ENCODE results near the gene TSACC.
"Not testable (repeated sequence)": the region's sequence is repeated elsewhere in the genome, so short reads cannot be mapped to it uniquely, and the experiment has no call there.

TSACC gene

GRCh38 chr1:156346636-156347035, 8.3 kb downstream of the TSACC start:
- no peak for DNase-seq (ENCODE audit: low spot score)

GRCh38 chr1:156347331-156347730, 9.0 kb downstream of the TSACC start:
- DNase-seq (ENCODE audit: low spot score), result no peak

GRCh38 chr1:156352481-156352880, 14.2 kb downstream of the TSACC start:
- not testable (repeated sequence) for DNase-seq (ENCODE audit: low spot score)

DNA sequence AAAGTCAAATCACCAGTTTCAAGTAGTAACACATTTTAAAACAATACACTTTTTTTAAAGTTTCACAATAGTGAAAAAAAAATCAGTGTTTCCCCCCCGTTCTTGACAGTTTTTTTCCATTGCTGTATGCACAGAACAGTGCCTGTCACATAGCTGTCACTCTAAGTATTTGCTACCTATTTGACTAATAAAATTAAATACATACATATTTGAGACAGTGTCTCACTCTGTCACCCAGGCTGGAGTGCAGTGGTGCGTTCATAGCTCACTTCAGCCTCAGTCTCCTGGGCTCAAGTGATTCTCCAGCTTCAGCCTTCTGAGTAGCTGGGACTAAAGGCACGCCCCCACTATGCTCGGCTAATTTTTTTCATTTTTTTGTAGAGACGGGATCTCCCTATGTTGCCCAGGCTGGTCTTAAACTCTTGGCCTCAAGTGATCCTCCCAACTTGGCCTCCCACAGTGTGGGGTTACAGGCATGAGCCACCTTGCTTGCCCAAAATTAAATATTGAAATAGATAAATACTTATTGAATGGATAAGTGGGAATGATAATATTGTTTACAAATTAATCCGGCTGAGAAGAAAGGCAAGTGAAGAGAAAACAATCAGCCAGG, 18.0 kb downstream of the TSACC start:
- no peak for DNase-seq (ENCODE audit: low spot score)

GRCh38 chr1:156356875-156357534, 18.7 kb downstream of the TSACC start:
- peak; percentile 79 for DNase-seq (ENCODE audit: low spot score)

DNA sequence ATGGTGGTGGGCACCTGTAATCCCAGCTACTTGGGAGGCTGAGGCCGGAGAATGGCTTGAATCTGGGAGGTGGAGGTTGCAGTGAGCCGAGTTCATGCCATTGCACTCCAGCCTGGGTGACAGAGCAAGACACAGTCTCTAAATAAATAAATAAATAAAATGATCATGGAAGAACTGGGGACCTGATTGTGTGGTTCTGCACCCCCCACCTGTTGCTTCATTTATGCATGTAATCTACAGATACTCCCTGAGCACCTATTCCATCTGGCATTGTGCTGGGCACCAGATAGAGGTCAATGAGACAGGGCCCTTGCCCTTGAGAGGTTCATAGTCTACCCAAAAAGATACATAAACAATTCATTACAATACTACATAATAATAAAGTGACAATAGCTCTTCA, 19.7 kb downstream of the TSACC start:
- no peak for DNase-seq (ENCODE audit: low spot score)

DNA sequence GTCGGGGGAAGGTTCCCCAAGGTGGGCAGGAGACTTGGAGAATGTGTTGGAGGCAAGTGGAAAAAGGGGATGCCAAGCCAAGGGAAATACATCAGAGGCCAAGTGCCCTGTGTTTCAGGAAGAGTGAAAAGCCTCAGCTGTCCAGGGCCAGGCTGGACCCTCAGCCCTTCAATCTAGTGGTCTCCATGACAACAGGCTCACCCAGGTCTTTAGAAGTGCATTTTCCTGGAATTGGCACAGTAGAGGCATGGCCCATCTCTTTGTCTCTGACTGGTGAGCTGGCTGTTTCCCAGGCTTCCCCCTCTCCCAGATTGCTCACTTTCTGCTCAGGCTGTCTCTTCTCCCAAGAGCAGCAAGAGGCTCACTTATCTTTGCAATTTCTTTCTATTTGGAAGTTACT, 20.3 kb downstream of the TSACC start:
- DNase-seq (ENCODE audit: low spot score), result no peak

DNA sequence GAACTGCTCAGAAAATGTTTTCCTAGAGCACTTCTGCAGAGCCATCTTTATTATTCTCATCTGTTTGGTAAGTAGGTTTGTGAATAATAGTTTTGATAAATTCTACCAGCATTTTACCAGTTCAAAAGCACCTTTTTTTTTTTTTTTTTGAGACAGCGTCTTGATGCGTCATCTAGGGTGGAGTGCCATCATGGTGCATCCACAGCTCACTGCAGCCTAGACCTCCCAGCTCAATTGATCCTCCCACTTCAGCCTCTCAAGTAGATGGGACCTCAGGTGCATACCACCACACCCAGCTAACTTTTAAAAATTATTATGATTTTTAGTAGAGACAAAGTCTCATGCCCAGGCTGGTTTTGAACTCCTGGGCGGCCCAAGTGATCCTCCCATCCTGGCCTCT, 20.9 kb downstream of the TSACC start:
- DNase-seq (ENCODE audit: low spot score), result no peak

GRCh38 chr1:156359973-156360372, 21.6 kb downstream of the TSACC start:
- no peak for DNase-seq (ENCODE audit: low spot score)

DNA sequence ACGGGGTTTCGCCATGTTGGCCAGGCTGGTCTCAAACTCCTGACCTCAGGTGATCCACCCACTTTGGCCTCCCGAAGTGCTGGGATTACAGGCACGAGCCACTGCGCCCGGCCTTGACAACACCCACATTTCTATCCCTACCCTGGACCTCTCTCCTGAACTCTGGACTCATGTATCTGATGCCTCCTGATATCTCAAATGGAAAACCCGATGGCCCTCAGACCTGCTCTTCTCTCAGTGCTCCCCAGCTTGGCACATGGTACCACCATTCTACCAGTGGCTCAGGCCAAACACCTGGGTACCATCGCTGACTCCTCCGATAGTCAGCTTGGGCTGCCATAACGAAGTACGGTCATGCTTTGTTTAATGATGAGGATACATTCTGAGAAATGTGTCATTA, 22.2 kb downstream of the TSACC start:
- DNase-seq (ENCODE audit: low spot score), result no peak

- no peak for DNase-seq (ENCODE audit: low spot score)
Observed at GRCh38 chr1:156365754-156366153, 27.4 kb downstream of the TSACC start.

- DNase-seq (ENCODE audit: low spot score), result no peak
Observed at GRCh38 chr1:156366378-156367166, 28.2 kb downstream of the TSACC start.

GRCh38 chr1:156367383-156368156, 29.2 kb downstream of the TSACC start:
- DNase-seq (ENCODE audit: low spot score), result no peak

GRCh38 chr1:156368157-156368658, 29.9 kb downstream of the TSACC start:
- no peak for DNase-seq (ENCODE audit: low spot score)

DNA sequence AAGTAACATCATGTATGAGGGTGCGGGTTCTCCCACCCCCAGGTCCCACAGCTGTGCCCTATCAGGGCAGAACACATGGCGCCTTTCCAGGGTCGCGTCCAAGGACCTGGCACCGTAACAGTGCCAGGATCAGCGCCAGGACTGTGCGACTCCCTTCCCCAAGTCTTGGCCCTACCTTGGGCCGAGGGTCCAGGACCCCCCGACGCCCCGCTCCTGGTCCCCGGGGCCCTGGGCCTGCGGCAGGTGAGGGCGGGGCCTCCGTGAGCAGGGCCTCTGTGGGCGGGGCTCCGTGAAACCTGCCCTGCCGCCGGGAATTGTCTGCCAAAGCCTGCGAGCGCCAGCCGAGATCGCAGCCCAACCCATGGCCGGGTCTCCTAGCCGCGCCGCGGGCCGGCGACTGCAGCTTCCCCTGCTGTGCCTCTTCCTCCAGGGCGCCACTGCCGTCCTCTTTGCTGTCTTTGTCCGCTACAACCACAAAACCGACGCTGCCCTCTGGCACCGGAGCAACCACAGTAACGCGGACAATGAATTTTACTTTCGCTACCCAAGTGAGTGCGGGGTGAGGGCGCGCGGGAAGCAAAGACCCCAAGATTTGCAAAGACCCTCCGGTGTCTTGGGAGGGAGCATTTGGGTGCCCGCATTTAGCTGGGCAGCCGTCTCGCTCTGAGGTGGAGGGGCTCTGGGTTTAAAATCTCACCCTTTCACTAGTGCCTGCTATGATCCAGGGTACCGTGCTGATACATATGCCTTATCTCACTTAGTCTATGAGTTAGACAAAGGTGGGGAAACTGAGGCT, 30.8 kb downstream of the TSACC start, which contains the start of gene RHBG:
Gene RHBG, plus strand, starts transcription at position 323 of the 796 bp plus-strand sequence. Its CDS starts 39 bp downstream, at position 362.
- DNase-seq (ENCODE audit: low spot score), result peak; percentile 71

DNA sequence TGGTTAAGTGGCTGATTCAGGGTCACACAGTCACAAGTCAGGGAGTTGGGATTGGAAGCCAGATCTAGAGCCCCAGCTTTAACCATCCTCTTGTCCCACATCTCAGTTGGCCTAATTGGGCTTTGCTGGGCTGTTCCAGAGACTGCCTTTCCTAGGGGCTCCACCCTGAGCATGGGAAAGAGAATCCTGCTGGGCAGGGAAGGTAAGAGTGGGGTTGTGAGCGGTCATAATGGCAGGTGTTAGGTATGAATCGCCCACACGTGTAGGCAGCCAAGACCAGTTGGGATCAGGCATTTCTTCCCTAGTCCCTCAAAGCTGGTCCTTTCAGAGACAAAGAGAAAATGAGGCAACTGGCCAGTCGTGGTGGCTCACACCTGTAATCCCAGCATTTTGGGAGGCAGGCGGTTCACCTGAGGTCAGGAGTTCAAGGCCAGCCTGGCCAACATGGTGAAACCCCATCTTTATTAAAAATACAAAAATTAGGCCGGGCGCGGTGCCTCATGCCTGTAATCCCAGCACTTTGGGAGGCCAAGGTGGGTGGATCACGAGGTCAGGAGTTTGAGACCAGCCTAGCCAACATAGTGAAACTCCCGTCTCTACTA, 31.5 kb downstream of the TSACC start:
- DNase-seq (ENCODE audit: low spot score), result not testable (repeated sequence)

DNA sequence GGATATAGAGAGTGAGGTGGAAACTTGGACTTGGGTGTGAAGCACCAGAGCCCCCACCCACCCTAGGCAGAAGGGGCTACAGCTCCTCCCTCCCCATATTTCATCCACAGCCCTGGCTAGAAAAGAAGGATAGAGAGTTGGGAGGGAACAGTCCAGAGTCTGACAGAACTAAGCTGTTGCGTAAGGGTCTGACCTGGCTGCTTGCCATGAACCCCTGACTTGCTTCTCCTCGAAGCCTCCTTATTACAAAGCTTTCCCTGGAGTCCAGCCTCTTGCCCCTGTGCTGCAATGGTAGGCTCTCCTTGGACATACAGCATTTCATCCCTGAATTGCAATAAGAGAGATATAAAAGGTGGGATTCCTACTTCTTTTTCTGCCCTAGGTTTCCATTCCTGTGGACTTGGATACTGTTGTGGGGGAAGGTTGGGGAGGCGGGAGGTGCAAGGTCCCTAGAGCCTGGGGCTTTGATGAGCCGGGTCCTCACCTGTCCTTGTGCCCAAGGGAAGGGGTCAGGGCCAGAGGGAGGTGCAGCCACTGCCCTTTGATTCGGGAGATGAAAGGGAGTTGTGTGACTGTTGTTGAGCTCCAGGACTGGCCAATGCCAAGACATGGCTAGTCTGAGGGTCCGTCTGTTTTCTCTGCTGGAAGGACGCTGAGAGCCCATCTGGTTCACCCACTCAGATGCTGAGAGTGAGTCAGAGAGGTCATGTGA, 33.4 kb downstream of the TSACC start:
- peak; percentile 92 for DNase-seq (ENCODE audit: low spot score)

- DNase-seq (ENCODE audit: low spot score), result no peak
Observed at GRCh38 chr1:156372265-156372586, 33.9 kb downstream of the TSACC start.

GRCh38 chr1:156372876-156373275, 34.5 kb downstream of the TSACC start:
- DNase-seq (ENCODE audit: low spot score), result no peak

DNA sequence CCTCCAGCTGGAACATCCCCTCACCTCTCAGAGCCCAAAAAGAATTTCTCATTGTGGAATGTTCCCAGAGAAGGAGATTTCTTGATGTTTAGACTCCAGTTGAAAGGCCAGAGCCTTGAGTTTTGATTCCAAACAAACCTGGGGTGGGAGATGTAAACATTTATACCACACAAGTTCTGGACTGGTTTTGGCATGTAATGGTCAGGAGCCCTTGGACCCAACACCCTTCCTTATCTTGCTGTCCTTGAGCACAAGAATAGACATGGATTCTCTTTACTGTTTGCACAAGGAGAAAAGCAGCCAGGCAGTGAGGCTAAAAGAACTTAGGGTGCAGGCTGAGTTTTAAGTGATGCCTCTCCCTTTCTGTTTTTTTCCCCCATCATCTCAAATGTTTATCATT, 35.2 kb downstream of the TSACC start:
- no peak for DNase-seq (ENCODE audit: low spot score)
